ENCODE results near the gene PCDHGA1.

Gene PCDHGA1

GRCh38 chr5:141349917-141350619, 19.8 kb downstream of the PCDHGA1 start, which contains the start of gene PCDHGB1:
Gene PCDHGB1, plus strand, starts transcription at chr5:141350099. Its CDS starts 162 bp downstream, at chr5:141350261.
- peak; percentile 51 for DNase-seq (ENCODE audit: extremely low spot score)
- CTCF ChIA-PET: interaction anchor here (0.7 kb wide), 1 partner anchor 206 kb away, joined by 3 read pairs; no protein-coding TSS in a partner anchor
- POLR2A ChIA-PET: no interaction called here
- TF ChIP-seq ZNF384 (IDR thresholded peaks at IDR 0.05) (no peak), BHLHE40 (IDR thresholded peaks at IDR 0.05; ENCODE audit: borderline replicate concordance) (no peak), FOXM1 (IDR thresholded peaks at IDR 0.05; ENCODE audit: borderline replicate concordance) (no peak), L3MBTL2 (conservative IDR thresholded peaks at IDR 0.05) (no peak), ELF4 (IDR thresholded peaks at IDR 0.05) (no peak), PKNOX1 (IDR thresholded peaks at IDR 0.05) (no peak)

GRCh38 chr5:141351591-141351990, 21.3 kb downstream of the PCDHGA1 start:
- ChIA-PET POLR2A (no interaction called here), CTCF (no interaction called here)
- no peak for DNase-seq (ENCODE audit: extremely low spot score)
- TF ChIP-seq ELF4 (IDR thresholded peaks at IDR 0.05) (no peak), PKNOX1 (IDR thresholded peaks at IDR 0.05) (no peak), CTBP1 (IDR thresholded peaks at IDR 0.05; ENCODE audit: borderline replicate concordance) (no peak), SUZ12 (IDR thresholded peaks at IDR 0.05) (no peak), LEF1 (IDR thresholded peaks at IDR 0.05; ENCODE audit: borderline replicate concordance) (no peak)

- no peak for TF ChIP-seq FOXM1 (IDR thresholded peaks at IDR 0.05; ENCODE audit: borderline replicate concordance)
- no peak for TF ChIP-seq LEF1 (IDR thresholded peaks at IDR 0.05; ENCODE audit: borderline replicate concordance)
- no peak for TF ChIP-seq PKNOX1 (IDR thresholded peaks at IDR 0.05)
- no peak for TF ChIP-seq TARDBP (IDR thresholded peaks at IDR 0.05)
- TF ChIP-seq SP1 (IDR thresholded peaks at IDR 0.05): no peak
- TF ChIP-seq FOXA1 (IDR thresholded peaks at IDR 0.05): no peak
- TF ChIP-seq NFRKB (IDR thresholded peaks at IDR 0.05): no peak
- TF ChIP-seq HDGF (IDR thresholded peaks at IDR 0.05; ENCODE audit: borderline replicate concordance): no peak
- TF ChIP-seq ELF4 (IDR thresholded peaks at IDR 0.05): no peak
- TF ChIP-seq ZNF384 (IDR thresholded peaks at IDR 0.05): no peak
- TF ChIP-seq FOXK2 (IDR thresholded peaks at IDR 0.05): no peak
- no peak for TF ChIP-seq CTBP1 (IDR thresholded peaks at IDR 0.05; ENCODE audit: borderline replicate concordance)
- TF ChIP-seq BHLHE40 (IDR thresholded peaks at IDR 0.05; ENCODE audit: borderline replicate concordance): no peak
- TF ChIP-seq ARNT (IDR thresholded peaks at IDR 0.05): no peak
- TF ChIP-seq SUZ12 (IDR thresholded peaks at IDR 0.05): no peak
- no peak for TF ChIP-seq L3MBTL2 (conservative IDR thresholded peaks at IDR 0.05)
- ChIA-PET CTCF (interaction anchor here (0.6 to 0.7 kb wide), 2 partner anchors 12 to 194 kb away, joined by 3 to 5 read pairs; partner anchors contain the start of gene PCDHGA3), POLR2A (no interaction called here)
- no peak for DNase-seq (ENCODE audit: extremely low spot score)
These were observed 24.7 kb downstream of the PCDHGA1 start, which contains the start of gene PCDHGA4 for GRCh38 chr5:141354900-141355469. Gene PCDHGA4, plus strand, starts transcription at chr5:141355021. Its CDS starts 87 bp downstream, at chr5:141355108.

- CTCF ChIA-PET: interaction anchor here (0.6 to 0.7 kb wide), 2 partner anchors 12 to 182 kb away, joined by 3 read pairs; partner anchors contain the start of gene PCDHGA3
- no peak for DNase-seq (ENCODE audit: extremely low spot score)
- TF ChIP-seq LEF1 (IDR thresholded peaks at IDR 0.05; ENCODE audit: borderline replicate concordance): no peak
- TF ChIP-seq ARNT (IDR thresholded peaks at IDR 0.05): no peak
- no peak for TF ChIP-seq ELF4 (IDR thresholded peaks at IDR 0.05)
- no peak for TF ChIP-seq NFRKB (IDR thresholded peaks at IDR 0.05)
- no peak for TF ChIP-seq FOXK2 (IDR thresholded peaks at IDR 0.05)
- TF ChIP-seq SUZ12 (IDR thresholded peaks at IDR 0.05): no peak
- no peak for TF ChIP-seq FOXA1 (IDR thresholded peaks at IDR 0.05)
- POLR2A ChIA-PET: no interaction called here
These were observed 25.3 kb downstream of the PCDHGA1 start for GRCh38 chr5:141355641-141356040.

- POLR2A ChIA-PET: no interaction called here
- CTCF ChIA-PET: interaction anchor here (0.6 kb wide), 1 partner anchor 182 kb away, joined by 3 read pairs; no protein-coding TSS in a partner anchor
- TF ChIP-seq SUZ12 (IDR thresholded peaks at IDR 0.05): no peak
- TF ChIP-seq L3MBTL2 (conservative IDR thresholded peaks at IDR 0.05): no peak
- TF ChIP-seq LEF1 (IDR thresholded peaks at IDR 0.05; ENCODE audit: borderline replicate concordance): no peak
- no peak for TF ChIP-seq SP1 (IDR thresholded peaks at IDR 0.05)
- no peak for TF ChIP-seq PKNOX1 (IDR thresholded peaks at IDR 0.05)
- TF ChIP-seq HDGF (IDR thresholded peaks at IDR 0.05; ENCODE audit: borderline replicate concordance): no peak
- TF ChIP-seq TARDBP (IDR thresholded peaks at IDR 0.05): no peak
- no peak for TF ChIP-seq ZNF384 (IDR thresholded peaks at IDR 0.05)
- TF ChIP-seq ELF4 (IDR thresholded peaks at IDR 0.05): no peak
- no peak for DNase-seq (ENCODE audit: extremely low spot score)
These were observed 25.8 kb downstream of the PCDHGA1 start for GRCh38 chr5:141356133-141356532.

- TF ChIP-seq FOXK2 (IDR thresholded peaks at IDR 0.05) (no peak), SP1 (IDR thresholded peaks at IDR 0.05) (no peak), NFRKB (IDR thresholded peaks at IDR 0.05) (no peak), ZNF384 (IDR thresholded peaks at IDR 0.05) (no peak), HDGF (IDR thresholded peaks at IDR 0.05; ENCODE audit: borderline replicate concordance) (no peak), ELF4 (IDR thresholded peaks at IDR 0.05) (no peak), TARDBP (IDR thresholded peaks at IDR 0.05) (no peak), PKNOX1 (IDR thresholded peaks at IDR 0.05) (no peak), LEF1 (IDR thresholded peaks at IDR 0.05; ENCODE audit: borderline replicate concordance) (no peak), SUZ12 (IDR thresholded peaks at IDR 0.05) (no peak), ARNT (IDR thresholded peaks at IDR 0.05) (no peak), FOXM1 (IDR thresholded peaks at IDR 0.05; ENCODE audit: borderline replicate concordance) (no peak), FOXA1 (IDR thresholded peaks at IDR 0.05) (no peak), BHLHE40 (IDR thresholded peaks at IDR 0.05; ENCODE audit: borderline replicate concordance) (no peak), CTBP1 (IDR thresholded peaks at IDR 0.05; ENCODE audit: borderline replicate concordance) (no peak), L3MBTL2 (conservative IDR thresholded peaks at IDR 0.05) (no peak)
- POLR2A ChIA-PET: no interaction called here
- DNase-seq (ENCODE audit: extremely low spot score): no peak
- CTCF ChIA-PET: no interaction called here
These were observed 26.6 kb downstream of the PCDHGA1 start for GRCh38 chr5:141356950-141357349.

Data from HEK293T (cell line).